HepG2 (cell line): ENCODE results near the gene UBALD1. TPM values are rescaled to one million over a fixed set of nuclear protein-coding genes. Genes with fewer than 3 reads are reported as not detected.

Experiments
- CBFB ChIP-seq: sonication (generic); formaldehyde crosslinking; IDR thresholded peaks from 2 replicates; pipeline ENCODE4 v1.4.0; 2020; ENCODE audit warnings: missing genetic modification reagents
- HDAC1 ChIP-seq: sonication (generic); formaldehyde crosslinking; IDR thresholded peaks from 2 replicates; pipeline ENCODE4 v1.5.1; 2020; ENCODE audit warnings: mild to moderate bottlenecking, missing genetic modification reagents
- MXI1 ChIP-seq: IDR thresholded peaks from 3 replicates; pipeline ENCODE4 v1.6.1; 2012; ENCODE audit warnings: low read depth, low read length, inconsistent platforms, borderline replicate concordance
- POGK ChIP-seq: sonication (generic); formaldehyde crosslinking; conservative IDR thresholded peaks from 2 replicates; pipeline ENCODE4 v1.8.0; 2022; ENCODE audit warnings: mild to moderate bottlenecking, moderate library complexity, missing genetic modification reagents
- SAP130 ChIP-seq: IDR thresholded peaks from 2 replicates; pipeline ENCODE4 v1.6.1; 2016; ENCODE audit warnings: low read depth
- SIN3A ChIP-seq: IDR thresholded peaks from 2 replicates; pipeline ENCODE4 v1.6.1; 2011; ENCODE audit warnings: low read depth, mild to moderate bottlenecking, control low read depth, low read length, borderline replicate concordance
- SP5 ChIP-seq: IDR thresholded peaks from 2 replicates; pipeline ENCODE4 v1.6.1; 2016; ENCODE audit warnings: low read depth, borderline replicate concordance
- TEAD3 ChIP-seq: optimal IDR thresholded peaks from 2 replicates; pipeline ENCODE3; 2016; ENCODE audit warnings: borderline replicate concordance
- TFDP1 ChIP-seq: IDR thresholded peaks from 2 replicates; pipeline ENCODE4 v1.6.1; 2016; ENCODE audit warnings: missing compliant biosample characterization, missing genetic modification reagents, borderline replicate concordance
- UBTF ChIP-seq: sonication (generic); formaldehyde crosslinking; IDR thresholded peaks from 2 replicates; pipeline ENCODE4 v1.4.0; 2020; ENCODE audit warnings: mild to moderate bottlenecking, missing genetic modification reagents
- ZFP82 ChIP-seq: sonication (generic); formaldehyde crosslinking; IDR thresholded peaks from 2 replicates; pipeline ENCODE4 v1.5.1; 2020; ENCODE audit warnings: mild to moderate bottlenecking, missing genetic modification reagents, borderline replicate concordance
- ZNF235 ChIP-seq: sonication (generic); formaldehyde crosslinking; IDR thresholded peaks from 2 replicates; pipeline ENCODE4 v1.8.1; 2023; ENCODE audit warnings: mild to moderate bottlenecking, missing genetic modification reagents, borderline replicate concordance
- ZNF550 ChIP-seq: sonication (generic); formaldehyde crosslinking; IDR thresholded peaks from 2 replicates; pipeline ENCODE4 v1.4.0; 2020; ENCODE audit warnings: mild to moderate bottlenecking, missing genetic modification reagents, borderline replicate concordance
- ZNF687 ChIP-seq: sonication (generic); formaldehyde crosslinking; IDR thresholded peaks from 2 replicates; pipeline ENCODE4 v1.5.1; 2020; ENCODE audit warnings: mild to moderate bottlenecking, missing genetic modification reagents, moderate library complexity
- polyA plus RNA-seq, 8 experiments: library from polyadenylated mRNA; depleted of rRNA in 3 of 8; stranded (reverse) in 7 of 8; unstranded in 1 of 8; fragments of >200 nt; fragmentation: Illumina TruSeq in 4 of 8; extraction: Trizol in 4 of 8; gene quantifications; 2 replicates each; pipeline versions ENCODE4 v1.2.1 to v1.2.3, GENCODE V29; 2011 to 2016; ENCODE audit warnings: low read depth in 4 of 8, missing spikeins in 1 of 8, mixed read lengths in 1 of 8; ENCODE audit not compliant: insufficient read depth in 1 of 8
- total RNA-seq, 5 experiments: library from RNA; depleted of rRNA; stranded (reverse); fragments of >200 nt; fragmentation: Illumina TruSeq; extraction: Trizol; gene quantifications; 2 replicates each; pipeline ENCODE4 v1.2.3, GENCODE V29; 2016; ENCODE audit warnings: low read depth in 1 of 5
- TF ChIP-seq, protein P1 (sequence below): sonication (generic); formaldehyde crosslinking; IDR thresholded peaks from 2 replicates; pipeline ENCODE4 v1.8.0; 2022; ENCODE audit warnings: mild to moderate bottlenecking, missing genetic modification reagents; ENCODE audit not compliant: insufficient replicate concordance

UBALD1 gene
- total and polyA plus RNA-seq, 2 of the 13 experiments (the other 11 are each of a cell fraction or from before 2014, with no cell fraction given) = 6.8 to 12.3 TPM

- TF ChIP-seq UBTF (CRISPR knock-in tag) (peak; percentile 61; the same call in 1 of the 2 replicates), ZNF687 (CRISPR knock-in tag) (peak; percentile 79), ZNF550 (CRISPR knock-in tag) (no peak), ZNF235 (CRISPR knock-in tag) (0 out of 2 replicates have a peak, but pooled peaks have one; percentile 17), SP5 (CRISPR knock-in tag) (peak; percentile 42; the same call in 1 of the 2 replicates), SAP130 (CRISPR knock-in tag) (peak; percentile 73; the same call in 1 of the 2 replicates), HDAC1 (CRISPR knock-in tag) (peak; percentile 61), MXI1 (peak; percentile 81; the same call in 1 of the 3 replicates), TEAD3 (CRISPR knock-in tag) (peak; percentile 6), ZFP82 (CRISPR knock-in tag) (peak; percentile 49; the same call in 1 of the 2 replicates), TFDP1 (CRISPR knock-in tag) (peak; percentile 45; the same call in 1 of the 2 replicates), CBFB (CRISPR knock-in tag) (0 out of 2 replicates have a peak, but pooled peaks have one; percentile 20), SIN3A (peak; percentile 66; the same call in 1 of the 2 replicates), POGK (CRISPR knock-in tag) (peak; percentile 51; the same call in 1 of the 2 replicates)
- TF ChIP-seq, protein P1, sequence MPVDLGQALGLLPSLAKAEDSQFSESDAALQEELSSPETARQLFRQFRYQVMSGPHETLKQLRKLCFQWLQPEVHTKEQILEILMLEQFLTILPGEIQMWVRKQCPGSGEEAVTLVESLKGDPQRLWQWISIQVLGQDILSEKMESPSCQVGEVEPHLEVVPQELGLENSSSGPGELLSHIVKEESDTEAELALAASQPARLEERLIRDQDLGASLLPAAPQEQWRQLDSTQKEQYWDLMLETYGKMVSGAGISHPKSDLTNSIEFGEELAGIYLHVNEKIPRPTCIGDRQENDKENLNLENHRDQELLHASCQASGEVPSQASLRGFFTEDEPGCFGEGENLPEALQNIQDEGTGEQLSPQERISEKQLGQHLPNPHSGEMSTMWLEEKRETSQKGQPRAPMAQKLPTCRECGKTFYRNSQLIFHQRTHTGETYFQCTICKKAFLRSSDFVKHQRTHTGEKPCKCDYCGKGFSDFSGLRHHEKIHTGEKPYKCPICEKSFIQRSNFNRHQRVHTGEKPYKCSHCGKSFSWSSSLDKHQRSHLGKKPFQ (CRISPR knock-in tag) = peak; percentile 64
Measured at GRCh38 chr16:4613636-4614570, 785 bp downstream of the UBALD1 start (continued).
